Sciatic nerve (tissue), 2 donors: ENCODE measurements around the gene DLX3. TPM values are rescaled to one million over a fixed set of nuclear protein-coding genes. Genes with fewer than 3 reads are reported as not detected.

ENCODE experiments used
- ATAC-seq: fragments of 200-7000 bp; cut with Tn5 transposase; one replicate; pipeline ENCODE4 v1.9.1; 2020; ENCODE audit warnings: mild to moderate bottlenecking, moderate library complexity
- DNase-seq: peaks from one replicate; pipeline ENCODE4 v3.0.0-alpha.2; 2020; ENCODE audit warnings: low spot score
- intact Hi-C: fragments of 100-400 bp; cut with DNase I; formaldehyde crosslinking; loops from one replicate; pipeline ENCODE4 v1.14.2; 2022
- total RNA-seq: library from RNA; stranded (reverse); fragmentation: NEBNext Ultra II Directional; extraction: Animal tissue kit (Norgen Biotek cat#: 25700); gene quantifications from one replicate; pipeline ENCODE4 v1.2.1, GENCODE V29; 2021
- donor health status: DM: no; HTN: no; CAD: no.
- donor health status: DM: no; HTN: no; CAD: no.

Gene DLX3
- total RNA-seq, 1 donor from 2014 or later: 0.22 TPM

DNA sequence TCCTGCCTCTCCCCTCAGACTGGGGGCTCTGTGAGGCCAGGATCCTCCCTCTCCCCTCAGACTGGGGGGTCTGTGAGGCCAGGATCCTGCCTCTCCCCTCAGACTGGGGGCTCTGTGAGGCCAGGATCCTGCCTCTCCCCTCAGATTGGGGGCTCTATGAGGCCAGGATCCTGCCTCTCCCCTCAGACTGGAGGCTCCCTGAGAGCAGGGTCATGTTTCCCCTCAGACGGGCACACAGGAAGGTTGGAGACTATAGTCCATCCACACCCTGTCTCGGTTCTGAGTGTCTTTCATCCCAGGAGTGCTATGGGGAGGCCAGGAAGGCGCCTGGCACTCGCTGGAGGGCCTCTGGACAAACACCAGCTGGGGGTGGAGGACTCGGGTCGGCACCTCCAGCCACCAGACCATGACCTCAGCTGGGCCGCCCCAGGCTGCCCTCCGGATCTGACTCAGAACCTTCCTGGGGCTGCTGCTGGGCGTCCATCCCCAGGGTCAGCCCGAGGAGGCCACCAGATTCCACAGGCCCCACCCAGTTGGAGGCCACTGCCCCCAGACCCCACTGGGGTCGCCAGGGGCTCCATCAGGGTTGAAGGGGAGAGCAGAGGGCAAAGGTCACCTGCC, 48.0 kb downstream of the DLX3 start:
- intact Hi-C loops: no loop called here
- ATAC-seq (no peak), DNase-seq (no peak)

DNA sequence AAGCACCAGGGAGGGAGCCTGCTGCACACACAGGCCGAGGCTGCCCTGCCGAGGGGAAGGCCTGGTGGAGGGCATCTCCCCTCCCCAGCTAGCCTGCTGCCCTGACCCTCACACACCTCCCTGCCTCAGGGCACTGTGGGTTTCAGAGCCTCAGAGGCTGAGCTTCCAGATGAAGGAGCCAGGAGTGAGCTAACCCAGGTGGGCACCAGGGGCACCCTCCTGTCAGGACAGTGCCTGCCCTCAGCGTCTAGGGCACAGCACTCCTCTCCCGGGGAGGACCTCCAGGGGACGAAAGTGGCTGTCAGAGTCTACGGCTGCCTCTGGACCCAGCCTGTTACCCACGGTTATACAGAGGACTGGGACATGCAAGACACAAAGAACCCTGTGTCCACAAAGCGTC, 48.8 kb downstream of the DLX3 start:
- no peak for DNase-seq
- no peak for ATAC-seq
- intact Hi-C loops: no loop called here

DNA sequence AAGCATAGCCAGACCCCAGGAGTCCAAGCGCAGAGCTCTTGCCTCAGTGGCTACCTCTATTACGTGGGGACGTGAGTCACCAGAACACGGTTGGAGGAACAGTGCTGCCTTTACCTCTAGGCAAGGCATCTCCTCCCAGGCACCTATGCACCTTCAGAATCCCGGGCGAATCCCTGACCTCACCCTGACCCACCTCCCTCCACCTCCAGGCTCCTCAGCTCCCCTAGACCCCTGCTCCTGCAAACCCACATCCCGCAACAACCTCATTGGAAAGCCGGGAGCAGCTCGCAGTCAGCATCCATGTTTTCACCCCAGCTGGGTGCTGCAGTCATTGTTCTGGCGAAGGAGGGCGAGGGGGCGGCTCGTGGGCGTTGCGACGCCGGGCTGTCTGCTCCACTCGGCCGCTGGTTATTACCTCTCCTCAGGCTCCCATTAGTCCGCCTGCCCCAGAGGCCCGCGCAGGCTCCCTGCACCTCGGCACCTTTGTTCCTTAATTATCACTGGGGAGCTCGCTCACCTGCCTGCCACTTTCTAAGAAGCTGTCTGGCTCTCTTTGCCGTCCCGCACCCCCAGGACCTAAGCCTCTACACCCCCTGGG, 50.7 kb downstream of the DLX3 start:
- intact Hi-C loops: no loop called here
- no peak for DNase-seq

DNA sequence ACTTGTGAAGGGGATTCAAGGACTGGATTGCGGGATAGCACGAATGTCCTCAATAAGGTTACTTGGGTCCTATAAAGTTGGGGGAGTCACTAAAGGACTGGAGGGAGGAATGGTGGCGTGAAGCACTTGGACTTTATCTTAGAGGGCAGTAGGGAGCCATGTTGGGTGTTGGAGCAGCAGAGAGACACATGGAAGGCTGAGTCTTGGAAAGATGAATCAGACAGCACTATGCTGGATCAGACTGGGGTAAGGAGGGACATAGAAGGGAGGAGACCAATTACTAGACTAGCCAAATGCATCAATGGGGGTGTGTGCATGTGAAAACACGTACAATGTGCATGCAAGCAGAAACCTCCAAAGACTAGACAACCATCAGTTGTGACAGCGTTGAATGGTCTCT, 52.1 kb downstream of the DLX3 start:
- ATAC-seq: no peak
- no peak for DNase-seq
- intact Hi-C loops: no loop called here

More for the DNA sequence above, 50.7 kb downstream of the DLX3 start:
- ATAC-seq: no peak

DNA sequence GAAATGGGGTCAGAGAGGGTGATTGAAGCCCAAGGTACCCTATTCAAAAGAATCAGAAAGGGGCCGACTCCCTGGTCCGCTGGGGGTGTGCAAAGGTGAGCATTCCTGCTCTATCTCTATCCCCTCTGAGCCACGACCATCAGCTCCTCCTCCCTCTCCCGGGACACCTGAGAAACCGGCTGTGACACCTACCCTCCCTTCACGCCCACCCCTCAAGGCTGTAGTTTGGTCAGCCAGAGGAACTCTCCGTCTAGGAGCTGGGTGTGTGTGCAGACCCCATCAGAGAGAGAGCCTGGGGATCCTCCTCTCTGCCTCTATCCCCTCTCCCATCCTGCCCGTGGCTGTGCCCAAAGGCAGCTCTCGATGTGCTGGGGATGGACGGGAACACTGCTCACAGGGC, 53.6 kb downstream of the DLX3 start:
- intact Hi-C loops: no loop called here
- DNase-seq (no peak), ATAC-seq (no peak)

Other genes with a start within 250 kb of the DLX3 start
- gene FAM117A, start 231.1 kb downstream of the DLX3 start, total RNA-seq: 19.0 TPM
- 66.2 TPM for gene KAT7, start 206.5 kb downstream of the DLX3 start, total RNA-seq
- not detected for gene TAC4, start 147.2 kb downstream of the DLX3 start, total RNA-seq
- not detected for gene DLX4, start 26.0 kb downstream of the DLX3 start, total RNA-seq
- 70.1 TPM for gene ITGA3, start 60.9 kb upstream of the DLX3 start, total RNA-seq
- 48.6 TPM for gene PDK2, start 100.1 kb upstream of the DLX3 start, total RNA-seq
- gene SAMD14, start 134.9 kb upstream of the DLX3 start, total RNA-seq: 2.5 TPM
- gene PPP1R9B, start 155.5 kb upstream of the DLX3 start, total RNA-seq: 58.8 TPM
- gene SGCA, start 170.8 kb upstream of the DLX3 start, total RNA-seq: 3.5 TPM
- gene COL1A1, start 206.4 kb upstream of the DLX3 start, total RNA-seq: 262 TPM